Stimulated activated naive CD8-positive, alpha-beta T cell treated with anti-CD3 and anti-CD28 coated beads, Interleukin-15, Interleukin-2, amounts not matched to agents 100 ng/mL and 50 ng/mL, for 24 hours (primary cell): ENCODE measurements around the gene DCST2.

ENCODE experiments used
- H3K27ac Mint-ChIP-seq: one replicate; pipeline ENCODE4 v1.8.0; 2021; ENCODE audit warnings: mild to moderate bottlenecking, mixed read lengths
- H3K27me3 Mint-ChIP-seq: one replicate; pipeline ENCODE4 v1.8.0; 2021; ENCODE audit warnings: mixed read lengths
- H3K36me3 Mint-ChIP-seq: one replicate; pipeline ENCODE4 v1.8.0; 2021; ENCODE audit warnings: low read depth, mixed read lengths
- H3K4me1 Mint-ChIP-seq: one replicate; pipeline ENCODE4 v1.8.0; 2021; ENCODE audit warnings: low read depth, mixed read lengths
- H3K4me3 Mint-ChIP-seq: one replicate; pipeline ENCODE4 v1.8.0; 2021; ENCODE audit warnings: mild to moderate bottlenecking, mixed read lengths
- H3K9me3 Mint-ChIP-seq: one replicate; pipeline ENCODE4 v1.8.0; 2021; ENCODE audit warnings: mixed read lengths

DCST2 gene

GRCh38 chr1:155033524-155033923, at the start of gene DCST2, which contains the start of gene DCST1:
Gene DCST2 (minus strand): TSS chr1:155033781. CDS start chr1:155033701, 80 bp downstream.
Gene DCST1 (plus strand): TSS chr1:155033824. CDS start chr1:155034037, 213 bp downstream.
- Mint-ChIP-seq H3K4me3 (no peak within 1 kb of the TSS), H3K9me3 (no peaks in the 10 kb centered on the region), H3K27ac (no peak within 1 kb of the TSS), H3K36me3 (no peaks in the 10 kb centered on the region), H3K4me1 (no peaks in the 10 kb centered on the region), H3K27me3 (no peaks in the 10 kb centered on the region)

GRCh38 chr1:155083052-155083541, 49.5 kb upstream of the DCST2 start:
- H3K4me1 Mint-ChIP-seq = peaks cover 53% of the 10 kb centered on the region

DNA sequence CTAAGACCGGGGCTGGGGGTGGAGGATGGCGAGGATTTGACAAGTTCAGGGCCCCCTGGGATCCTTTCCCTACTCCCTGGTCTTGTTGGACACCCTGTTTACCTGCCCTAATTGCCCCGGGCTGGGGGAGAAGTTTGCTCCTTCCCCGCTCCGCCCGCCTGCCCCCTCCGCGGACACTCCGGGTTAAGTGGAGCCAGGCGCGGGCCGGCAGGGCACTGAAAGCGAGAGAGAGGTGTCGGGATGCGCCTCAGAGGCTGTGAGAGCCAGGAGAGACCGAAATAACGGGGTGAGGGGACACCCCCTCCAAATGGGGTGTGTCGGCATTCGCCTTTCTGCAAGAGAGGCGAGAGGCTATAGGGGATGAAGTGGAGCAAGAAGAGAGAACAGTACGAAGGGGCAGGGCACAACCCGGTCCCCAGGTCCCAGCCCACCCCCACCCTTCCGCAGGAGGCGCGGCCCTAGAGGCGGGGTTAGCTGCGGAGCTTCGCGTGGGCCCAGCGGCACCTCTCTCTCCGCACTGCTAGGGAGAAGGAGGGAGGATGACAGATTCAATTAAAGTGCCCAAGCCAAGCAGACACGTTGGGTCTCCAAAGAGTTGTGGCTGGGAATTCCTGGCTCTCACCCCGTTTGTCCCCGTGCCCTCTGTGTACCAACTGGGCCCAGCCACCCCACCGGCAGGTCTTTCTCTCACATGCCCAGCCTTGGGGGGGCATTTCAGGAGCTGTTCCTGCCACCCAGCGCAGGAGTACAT, 48.9 kb upstream of the DCST2 start:
- peak overlapping the region; percentile 22 for H3K4me3 Mint-ChIP-seq
- peaks cover 47% of the 10 kb centered on the region for H3K27me3 Mint-ChIP-seq
- H3K27ac Mint-ChIP-seq = no peak overlapping the region
- H3K36me3 Mint-ChIP-seq = no peaks in the 10 kb centered on the region
- no peaks in the 10 kb centered on the region for H3K9me3 Mint-ChIP-seq
- H3K4me1 Mint-ChIP-seq = peaks cover 53% of the 10 kb centered on the region

More at GRCh38 chr1:155083052-155083541, 49.5 kb upstream of the DCST2 start:
- Mint-ChIP-seq H3K36me3 (no peaks in the 10 kb centered on the region), H3K27me3 (peaks cover 43% of the 10 kb centered on the region), H3K4me3 (no peak overlapping the region), H3K9me3 (no peaks in the 10 kb centered on the region), H3K27ac (no peak overlapping the region)

- H3K27ac Mint-ChIP-seq = no peak overlapping the region
- no peaks in the 10 kb centered on the region for H3K36me3 Mint-ChIP-seq
- peak overlapping the region; percentile 50 for H3K4me3 Mint-ChIP-seq
- no peaks in the 10 kb centered on the region for H3K9me3 Mint-ChIP-seq
- H3K27me3 Mint-ChIP-seq = peaks cover 47% of the 10 kb centered on the region
- H3K4me1 Mint-ChIP-seq = peaks cover 53% of the 10 kb centered on the region
These were observed 48.1 kb upstream of the DCST2 start for GRCh38 chr1:155081472-155082300.

DNA sequence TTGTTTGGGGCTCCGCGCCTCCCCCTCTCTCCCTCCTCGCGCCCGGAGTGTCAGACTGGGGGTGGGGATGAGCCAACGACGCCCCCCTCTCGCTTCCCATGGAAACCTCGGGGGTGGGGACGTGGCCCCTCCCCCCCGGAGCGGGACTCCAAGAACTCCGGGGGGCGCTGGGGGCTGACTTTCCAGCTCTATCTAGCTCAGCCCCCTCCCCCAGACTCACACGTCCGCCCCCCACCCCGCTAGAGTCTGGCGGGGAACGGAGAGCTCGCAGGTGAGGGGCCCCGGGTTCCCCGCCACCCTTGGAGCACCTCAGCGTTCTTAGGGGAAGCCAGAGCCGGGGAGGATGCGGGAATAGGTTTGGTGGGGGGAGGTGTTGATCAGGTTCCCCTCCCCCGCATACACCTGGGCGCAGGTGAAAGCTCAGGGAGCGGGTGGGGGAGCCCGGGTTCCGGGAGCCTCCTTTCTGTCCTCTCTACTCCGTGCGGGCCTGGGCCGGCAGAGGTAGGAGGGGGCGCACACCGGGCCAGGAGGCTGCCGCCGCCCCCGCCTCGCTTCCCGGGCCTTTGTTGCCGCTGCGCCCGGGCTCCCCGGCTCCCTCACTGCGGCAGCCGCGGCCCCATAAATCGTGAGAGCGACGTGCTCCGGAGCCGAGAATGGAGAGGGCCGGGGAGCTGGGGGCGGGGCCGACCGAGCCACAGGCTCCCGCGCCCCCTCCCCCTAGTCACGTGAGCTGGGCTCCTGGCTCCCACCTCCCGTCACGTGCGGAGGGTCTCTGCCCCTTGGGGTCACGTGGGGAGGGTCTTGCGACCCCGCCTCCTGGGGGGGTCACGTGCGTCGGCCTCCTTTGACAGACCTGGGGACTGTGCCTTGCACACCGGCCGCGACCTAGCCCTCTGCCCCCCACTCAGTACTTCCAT, 47.0 kb upstream of the DCST2 start:
- H3K36me3 Mint-ChIP-seq = no peaks in the 10 kb centered on the region
- H3K9me3 Mint-ChIP-seq = no peaks in the 10 kb centered on the region
- H3K4me1 Mint-ChIP-seq = peaks cover 48% of the 10 kb centered on the region
- no peak overlapping the region for H3K27ac Mint-ChIP-seq
- H3K4me3 Mint-ChIP-seq = no peak overlapping the region
- peaks cover 47% of the 10 kb centered on the region for H3K27me3 Mint-ChIP-seq

DNA sequence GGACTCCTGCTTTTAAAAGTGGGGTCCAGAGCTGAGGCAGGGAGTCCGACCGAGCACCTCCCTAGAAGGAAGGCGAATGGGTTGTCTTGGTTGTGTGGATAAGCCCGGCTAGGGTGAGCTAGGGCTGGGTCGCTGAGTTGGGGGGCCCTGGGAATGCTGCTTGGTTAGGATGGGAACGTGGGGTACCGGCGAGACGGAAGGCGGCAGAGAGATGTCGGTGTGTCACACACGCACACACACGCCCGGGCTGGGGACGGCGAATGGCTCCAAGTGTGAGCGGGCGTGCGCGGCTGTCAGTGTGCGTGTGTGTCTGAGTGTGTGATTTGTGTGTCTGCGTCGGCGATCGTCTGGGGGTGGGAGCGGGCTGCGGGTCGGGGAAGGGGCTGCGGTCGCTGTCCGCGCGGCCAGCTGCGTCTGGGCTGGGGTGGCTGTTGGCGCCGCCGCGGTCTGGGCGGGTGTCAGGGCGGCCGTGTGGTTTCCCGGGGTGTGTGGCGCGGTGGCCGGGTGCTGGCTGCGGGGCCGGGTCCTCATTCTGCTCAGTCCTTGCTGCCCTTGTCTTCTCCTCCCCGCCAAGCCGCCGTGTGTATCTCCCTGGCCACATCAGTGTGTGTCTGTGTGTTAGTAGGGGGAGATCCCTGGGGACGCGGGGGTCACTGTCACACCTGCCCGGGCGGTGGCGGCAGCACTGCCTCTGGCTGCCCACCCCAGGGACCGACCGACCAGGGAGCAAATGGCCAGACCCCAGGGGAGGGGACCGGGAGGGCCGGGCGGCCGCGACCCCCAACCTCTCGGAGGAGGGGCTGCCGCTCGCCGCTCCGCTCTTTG, 46.1 kb upstream of the DCST2 start:
- H3K36me3 Mint-ChIP-seq = no peaks in the 10 kb centered on the region
- H3K9me3 Mint-ChIP-seq = no peaks in the 10 kb centered on the region
- peaks cover 47% of the 10 kb centered on the region for H3K27me3 Mint-ChIP-seq
- peak overlapping the region; percentile 66 for H3K4me3 Mint-ChIP-seq
- H3K4me1 Mint-ChIP-seq = peaks cover 42% of the 10 kb centered on the region
- H3K27ac Mint-ChIP-seq = no peak overlapping the region

GRCh38 chr1:155079210-155079486, 45.6 kb upstream of the DCST2 start:
- Mint-ChIP-seq H3K36me3 (no peaks in the 10 kb centered on the region), H3K4me3 (peak overlapping the region; percentile 66), H3K4me1 (peaks cover 36% of the 10 kb centered on the region), H3K9me3 (no peaks in the 10 kb centered on the region), H3K27ac (no peak overlapping the region), H3K27me3 (peaks cover 43% of the 10 kb centered on the region)

DNA sequence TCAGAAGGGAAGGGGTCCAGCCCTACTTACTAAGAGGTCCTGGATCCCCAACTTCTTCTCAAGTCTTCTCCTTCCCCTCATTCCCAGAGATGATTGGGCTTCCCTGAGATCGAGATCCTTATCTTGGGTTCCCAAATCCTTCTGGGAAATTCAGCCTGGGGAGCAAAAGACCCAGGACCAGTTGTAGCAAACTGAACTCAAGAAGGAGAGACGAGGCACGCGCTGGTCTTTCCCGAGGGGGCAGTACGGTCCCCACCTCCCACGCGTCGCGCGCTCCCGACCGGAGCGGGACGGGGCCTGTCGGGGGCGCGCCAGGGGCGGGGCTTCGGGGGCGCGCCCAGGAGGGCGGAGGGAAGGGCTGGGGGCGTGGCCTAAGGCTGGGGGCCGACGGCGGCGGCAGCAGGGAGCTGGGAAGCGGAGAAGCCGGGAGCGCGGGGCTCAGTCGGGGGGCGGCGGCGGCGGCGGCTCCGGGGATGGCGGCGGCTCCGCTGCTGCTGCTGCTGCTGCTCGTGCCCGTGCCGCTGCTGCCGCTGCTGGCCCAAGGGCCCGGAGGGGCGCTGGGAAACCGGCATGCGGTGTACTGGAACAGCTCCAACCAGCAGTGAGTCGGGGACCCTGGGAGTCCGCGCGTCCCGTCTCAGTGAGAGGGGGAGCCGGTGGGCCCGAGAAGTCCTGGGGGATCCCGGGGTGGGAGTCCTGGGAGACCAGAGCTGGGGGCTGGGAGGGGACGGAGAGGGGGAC, 45.1 kb upstream of the DCST2 start, which contains the start of gene EFNA3:
Gene EFNA3, plus strand, starts transcription at position 369 of the 741 bp plus-strand sequence. Its CDS starts 105 bp downstream, at position 474.
- Mint-ChIP-seq H3K36me3 (no peaks in the 10 kb centered on the region), H3K4me3 (peak within 1 kb of the TSS; percentile 66), H3K27ac (no peak within 1 kb of the TSS), H3K9me3 (no peaks in the 10 kb centered on the region), H3K4me1 (peaks cover 36% of the 10 kb centered on the region), H3K27me3 (peaks cover 38% of the 10 kb centered on the region)

DNA sequence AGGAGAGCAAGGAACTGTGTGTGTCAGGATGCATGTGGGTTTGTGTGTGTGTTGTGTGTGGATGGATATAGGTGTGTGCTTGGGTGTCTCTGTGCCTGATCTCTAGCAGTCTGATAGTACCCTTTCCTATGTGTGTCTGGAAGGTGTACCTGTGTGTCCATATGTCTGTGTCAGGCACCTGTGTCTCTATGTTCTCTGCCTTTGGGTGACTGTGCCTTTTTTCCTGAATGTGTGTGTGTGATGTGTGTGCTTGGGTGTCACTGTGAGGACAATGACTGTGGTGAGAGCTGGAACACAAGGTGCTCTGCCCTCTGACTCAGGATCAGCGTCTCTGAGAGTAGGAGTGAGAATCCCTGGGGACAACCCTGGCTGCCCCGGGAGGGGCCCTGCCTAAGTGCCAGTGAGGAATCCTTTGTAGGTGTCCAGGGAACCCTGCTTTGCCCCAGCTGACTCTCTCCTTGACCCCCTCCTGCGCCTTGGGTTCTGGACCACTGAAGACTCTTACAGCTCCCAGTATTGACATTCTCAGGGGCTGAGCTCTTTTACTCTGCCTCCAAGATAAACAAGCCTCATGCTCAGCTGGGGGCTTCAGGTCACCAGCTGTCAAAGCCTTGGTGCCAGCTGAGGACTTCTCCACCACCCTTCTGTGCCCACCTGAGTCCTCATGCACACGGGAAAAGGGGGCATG, 44.3 kb upstream of the DCST2 start:
- Mint-ChIP-seq H3K4me3 (no peak overlapping the region), H3K4me1 (peaks cover 34% of the 10 kb centered on the region), H3K36me3 (no peaks in the 10 kb centered on the region), H3K27me3 (peaks cover 31% of the 10 kb centered on the region), H3K9me3 (no peaks in the 10 kb centered on the region), H3K27ac (no peak overlapping the region)

DNA sequence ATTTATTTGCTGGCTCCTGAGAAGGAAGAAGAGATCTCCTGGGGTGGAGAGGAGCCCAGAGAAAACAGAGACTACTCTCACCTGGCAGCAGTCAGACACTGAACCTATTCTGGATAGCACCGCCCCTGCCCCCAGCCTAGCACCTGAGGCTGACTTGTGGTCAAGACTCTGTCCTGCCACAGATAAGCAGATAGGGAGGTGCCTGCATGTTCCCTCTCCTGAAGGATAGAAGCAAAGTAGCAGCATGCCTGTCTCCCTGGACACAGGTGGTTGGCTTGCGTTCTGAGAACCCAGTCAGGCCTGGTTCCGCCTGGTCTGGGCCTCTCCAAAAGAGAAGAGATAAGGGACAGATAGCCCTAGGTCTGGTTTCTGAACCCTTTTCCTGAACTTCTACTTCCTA, 43.8 kb upstream of the DCST2 start:
- Mint-ChIP-seq H3K4me1 (peaks cover 29% of the 10 kb centered on the region), H3K9me3 (no peaks in the 10 kb centered on the region), H3K27me3 (peaks cover 25% of the 10 kb centered on the region), H3K36me3 (no peaks in the 10 kb centered on the region), H3K4me3 (no peak overlapping the region), H3K27ac (no peak overlapping the region)

DNA sequence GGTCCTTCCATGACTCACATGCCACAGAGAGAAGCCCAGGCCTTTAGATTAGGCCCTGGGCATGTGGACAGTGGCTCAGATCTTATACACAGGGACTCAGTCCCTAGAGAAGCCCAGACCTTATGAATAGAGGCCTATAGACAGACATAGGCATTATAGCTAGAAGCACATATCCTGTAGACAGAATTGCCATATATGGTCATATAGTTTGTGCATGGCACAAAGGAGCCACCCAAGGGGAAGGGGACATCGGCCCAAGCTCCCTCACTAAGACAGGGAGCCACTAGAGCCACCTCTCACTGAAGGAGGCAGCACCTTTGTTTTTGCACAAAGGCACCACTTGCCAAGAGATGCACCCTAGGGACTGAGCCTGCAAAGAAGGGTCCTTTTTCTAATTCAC, 42.8 kb upstream of the DCST2 start:
- H3K4me1 Mint-ChIP-seq = peaks cover 26% of the 10 kb centered on the region
- no peak overlapping the region for H3K27ac Mint-ChIP-seq
- peaks cover 18% of the 10 kb centered on the region for H3K27me3 Mint-ChIP-seq
- no peaks in the 10 kb centered on the region for H3K9me3 Mint-ChIP-seq
- H3K4me3 Mint-ChIP-seq = no peak overlapping the region
- H3K36me3 Mint-ChIP-seq = no peaks in the 10 kb centered on the region

DNA sequence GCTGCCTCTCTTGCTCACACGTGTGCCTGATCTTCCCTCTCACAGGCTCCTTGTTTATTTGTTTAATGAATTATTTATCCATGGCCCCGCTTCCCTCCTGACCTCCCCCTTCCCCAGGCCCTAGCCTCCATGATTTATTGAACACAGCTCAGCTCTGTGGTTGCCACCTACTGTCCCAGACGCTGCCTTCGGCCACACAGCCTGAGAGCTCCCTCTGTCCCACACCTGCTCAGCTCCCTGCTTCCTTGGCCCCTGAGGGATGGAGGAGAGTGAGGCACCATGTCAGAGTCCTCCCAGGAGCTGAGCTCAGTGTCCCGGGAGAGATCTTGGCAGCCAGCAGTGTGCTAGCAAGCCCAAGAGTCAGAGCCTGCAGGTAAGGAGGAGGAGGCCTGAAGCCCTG, 42.0 kb upstream of the DCST2 start:
- Mint-ChIP-seq H3K4me1 (peaks cover 26% of the 10 kb centered on the region), H3K27ac (no peak overlapping the region), H3K9me3 (no peaks in the 10 kb centered on the region), H3K4me3 (no peak overlapping the region), H3K27me3 (peaks cover 14% of the 10 kb centered on the region), H3K36me3 (no peaks in the 10 kb centered on the region)
